GM23338 (cell line): ENCODE results near the gene MIDN. TPM values are rescaled to one million over a fixed set of nuclear protein-coding genes. Genes with fewer than 3 reads are reported as not detected.

Source experiments
- CTCF ChIP-seq, 2 experiments: fragments of 200-600 bp in 1 of 2; sonication (generic) in 1 of 2; conservative IDR thresholded peaks; 2 replicates each; pipeline versions ENCODE4 v1.5.1 to v1.6.1; 2016 to 2017; ENCODE audit warnings: antibody characterized with exemption in 2 of 2, low read depth in 2 of 2, mild to moderate bottlenecking in 2 of 2, moderate library complexity in 1 of 2
- EZH2 ChIP-seq: fragments of 200-600 bp; sonication (generic); IDR thresholded peaks from one replicate; pipeline ENCODE4 v1.8.0; 2017; ENCODE audit warnings: antibody characterized with exemption, mild to moderate bottlenecking, low read depth; ENCODE audit not compliant: unreplicated experiment
- EZH2phosphoT487 ChIP-seq: fragments of 200-600 bp; sonication (generic); IDR thresholded peaks from one replicate; pipeline ENCODE4 v1.8.1; 2018; ENCODE audit warnings: antibody characterized with exemption; ENCODE audit not compliant: unreplicated experiment
- JUNB ChIP-seq: IDR thresholded peaks from one replicate; pipeline ENCODE4 v1.6.1; 2016; ENCODE audit warnings: antibody characterized with exemption; ENCODE audit not compliant: unreplicated experiment
- REST ChIP-seq: IDR thresholded peaks from one replicate; pipeline ENCODE4 v1.6.1; 2018; ENCODE audit warnings: antibody characterized with exemption; ENCODE audit not compliant: unreplicated experiment
- ZNF114 ChIP-seq: fragments of 250-450 bp; sonication (Bioruptor Pico); IDR thresholded peaks from 2 replicates; pipeline ENCODE4 v1.5.0; 2020; ENCODE audit warnings: mild to moderate bottlenecking, moderate library complexity
- ZNF331 ChIP-seq: fragments of 250-450 bp; sonication (Bioruptor Pico); IDR thresholded peaks from 2 replicates; pipeline ENCODE4 v1.5.0; 2020; ENCODE audit warnings: low read depth, mild to moderate bottlenecking, moderate library complexity
- ZNF462 ChIP-seq: fragments of 250-450 bp; sonication (Bioruptor Pico); IDR thresholded peaks from 2 replicates; pipeline ENCODE4 v1.5.0; 2020; ENCODE audit warnings: mild to moderate bottlenecking, moderate library complexity
- polyA plus RNA-seq: library from polyadenylated mRNA; unstranded; fragments of >200 nt; fragmentation: Nextera tagmentation; extraction: Ambion mirVana; gene quantifications from 2 replicates; pipeline ENCODE4 v1.2.1, GENCODE V29; 2016
- total RNA-seq: library from RNA; depleted of rRNA; stranded (reverse); fragments of >200 nt; shearing (Covaris generic); gene quantifications from 2 replicates; pipeline ENCODE4 v1.2.3, GENCODE V29; 2014

MIDN gene
- total and polyA plus RNA-seq, 2 experiments from 2014 or later: 28.6 to 113 TPM

GRCh38 chr19:1230783-1231489 lies 17.4 kb upstream of the MIDN start (continued):
- TF ChIP-seq ZNF462 (CRISPR knock-in tag) (no peak), ZNF114 (CRISPR knock-in tag) (no peak), EZH2 (no peak), CTCF (conservative IDR thresholded peaks at IDR 0.05; ENCODE audit: low read depth in 2 of 2) (no peak), REST (no peak), JUNB (no peak), ZNF331 (CRISPR knock-in tag) (no peak), EZH2phosphoT487 (no peak)
